ENCODE results near the gene INPP5E. TPM values are rescaled to one million over a fixed set of nuclear protein-coding genes. Genes with fewer than 3 reads are reported as not detected.

Gene INPP5E
- total RNA-seq, 1 experiment from 2014 or later = 11.3 TPM

DNA sequence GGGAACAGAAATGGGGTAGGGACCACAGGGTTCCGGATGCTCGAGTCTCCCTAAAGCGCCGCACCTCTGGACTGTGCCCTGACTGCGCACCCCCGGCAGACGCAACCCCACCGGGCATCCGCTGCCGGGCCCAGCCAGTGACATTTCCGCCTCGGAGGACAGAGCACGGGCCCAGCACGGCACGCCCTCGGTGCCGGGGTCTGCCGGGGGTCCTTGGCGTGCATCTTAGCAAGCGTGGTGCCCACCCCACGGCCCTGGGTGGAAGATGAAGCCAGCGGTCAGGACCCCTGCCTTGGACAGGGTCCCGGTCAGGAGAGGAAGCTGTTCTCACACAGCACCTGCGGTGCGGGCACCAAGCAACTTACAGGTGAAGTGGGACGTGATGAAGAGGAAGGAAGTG lies 7.1 kb downstream of the INPP5E start:
- H3K27ac Mint-ChIP-seq (ENCODE audit: unreplicated experiment) = no peak overlapping the region
- no peak for DNase-seq
- peaks cover 8% of the 10 kb centered on the region for H3K4me1 Mint-ChIP-seq (ENCODE audit: low read depth, unreplicated experiment)
- H3K36me3 Mint-ChIP-seq (ENCODE audit: insufficient read depth, unreplicated experiment) = peaks cover 25% of the 10 kb centered on the region
- H3K27me3 Mint-ChIP-seq (ENCODE audit: unreplicated experiment) = no peaks in the 10 kb centered on the region
- intact Hi-C loops (cut with micrococcal nuclease; ENCODE audit: unreplicated experiment) = no loop called here
- TF ChIP-seq CTCF (IDR thresholded peaks at IDR 0.05; ENCODE audit: unreplicated experiment) = no peak
- CTCF ChIA-PET = no interaction called here
- no peak overlapping the region for H3K4me3 Mint-ChIP-seq (ENCODE audit: low read depth, unreplicated experiment)
- no TSS peak for BruUV-seq (replicated peaks)
- H3K9me3 Mint-ChIP-seq (ENCODE audit: low read depth, unreplicated experiment) = no peaks in the 10 kb centered on the region

GRCh38 chr9:136431782-136432350 lies 7.8 kb downstream of the INPP5E start:
- no peak for TF ChIP-seq CTCF (IDR thresholded peaks at IDR 0.05; ENCODE audit: unreplicated experiment)
- BruUV-seq (replicated peaks) = no TSS peak
- Mint-ChIP-seq H3K9me3 (ENCODE audit: low read depth, unreplicated experiment) (no peaks in the 10 kb centered on the region), H3K4me1 (ENCODE audit: low read depth, unreplicated experiment) (peaks cover 2% of the 10 kb centered on the region), H3K4me3 (ENCODE audit: low read depth, unreplicated experiment) (no peak overlapping the region), H3K27ac (ENCODE audit: unreplicated experiment) (no peak overlapping the region), H3K36me3 (ENCODE audit: insufficient read depth, unreplicated experiment) (peaks cover 26% of the 10 kb centered on the region), H3K27me3 (ENCODE audit: unreplicated experiment) (no peaks in the 10 kb centered on the region)
- CTCF ChIA-PET = no interaction called here
- intact Hi-C loops (cut with micrococcal nuclease; ENCODE audit: unreplicated experiment) = no loop called here
- DNase-seq = no peak

DNA sequence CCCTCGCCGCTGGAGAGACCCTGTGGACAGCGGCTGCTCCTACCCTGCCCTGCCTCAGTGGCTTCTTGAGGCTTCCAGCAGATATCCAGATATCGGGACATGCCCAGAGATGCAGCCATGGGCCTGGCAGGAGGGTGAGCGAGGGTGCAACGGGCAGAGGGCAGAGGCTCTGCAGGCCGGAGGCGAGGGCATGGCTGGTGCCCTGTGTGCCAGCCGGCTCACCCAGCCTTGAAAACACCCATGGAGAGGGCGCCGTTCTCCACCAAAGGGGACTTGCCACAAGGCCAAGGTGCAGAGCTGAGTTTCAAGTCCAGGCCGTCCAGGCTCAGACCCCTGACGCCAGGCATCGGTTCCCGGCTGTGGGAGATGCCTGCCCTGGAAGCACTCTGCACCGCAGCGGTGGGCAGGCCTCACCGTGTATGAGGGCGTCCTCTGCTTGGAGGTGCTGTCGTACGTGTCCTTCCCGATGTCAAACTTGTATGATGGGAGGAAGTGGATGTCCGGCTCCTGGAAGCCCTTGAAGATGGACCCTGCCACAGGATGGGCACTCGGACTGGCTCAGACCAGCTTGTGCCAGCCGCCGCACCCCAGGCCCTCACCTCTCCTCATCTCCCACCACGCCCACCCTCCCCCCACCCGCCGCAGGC lies 8.9 kb downstream of the INPP5E start:
- Mint-ChIP-seq H3K4me3 (ENCODE audit: low read depth, unreplicated experiment) (no peak overlapping the region), H3K36me3 (ENCODE audit: insufficient read depth, unreplicated experiment) (peaks cover 25% of the 10 kb centered on the region), H3K4me1 (ENCODE audit: low read depth, unreplicated experiment) (no peaks in the 10 kb centered on the region), H3K27me3 (ENCODE audit: unreplicated experiment) (no peaks in the 10 kb centered on the region), H3K27ac (ENCODE audit: unreplicated experiment) (no peak overlapping the region), H3K9me3 (ENCODE audit: low read depth, unreplicated experiment) (no peaks in the 10 kb centered on the region)
- TF ChIP-seq CTCF (IDR thresholded peaks at IDR 0.05; ENCODE audit: unreplicated experiment) = no peak
- BruUV-seq (replicated peaks) = no TSS peak
- CTCF ChIA-PET = no interaction called here
- DNase-seq = no peak
- intact Hi-C loops (cut with micrococcal nuclease; ENCODE audit: unreplicated experiment) = no loop called here

DNA sequence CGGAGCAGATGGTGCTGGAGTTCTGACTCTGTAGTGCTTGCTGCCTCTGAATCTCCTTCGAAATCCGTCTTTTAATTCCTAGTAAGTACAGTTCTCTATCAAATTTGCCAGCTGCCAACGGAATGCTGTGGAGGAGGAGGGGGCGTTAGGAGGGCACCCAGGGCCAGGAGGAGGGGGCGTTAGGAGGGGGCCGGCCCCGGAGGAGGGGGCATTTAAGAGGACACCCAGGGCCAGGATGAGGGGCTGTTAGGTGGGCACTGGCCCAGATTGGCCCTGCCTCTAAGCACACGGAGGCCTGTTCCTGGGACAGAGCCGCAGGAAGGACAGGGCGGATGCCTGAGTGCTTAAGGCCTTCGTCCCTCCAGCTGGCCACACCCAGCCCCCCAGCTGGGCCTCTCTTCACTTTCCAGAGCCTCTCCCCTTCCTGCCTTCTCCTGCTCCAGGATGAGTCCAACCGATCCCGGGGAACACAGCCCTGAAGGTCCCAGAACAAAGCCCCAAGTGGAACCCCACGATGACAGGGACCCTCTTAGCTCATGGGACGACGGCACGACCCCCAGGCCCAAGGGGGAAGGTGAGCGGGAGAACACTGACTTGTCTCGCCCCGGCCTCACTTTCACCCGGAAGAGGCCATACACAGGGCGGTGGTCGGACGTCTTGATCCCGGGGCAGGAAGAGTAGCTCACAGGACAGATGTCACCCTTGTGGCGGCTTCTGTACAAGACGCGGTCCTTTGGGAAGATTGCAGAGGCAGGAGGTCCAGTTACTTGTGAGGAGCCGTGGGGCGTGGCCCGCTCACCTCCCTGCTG lies 9.8 kb downstream of the INPP5E start:
- Mint-ChIP-seq H3K27ac (ENCODE audit: unreplicated experiment) (no peak overlapping the region), H3K4me1 (ENCODE audit: low read depth, unreplicated experiment) (no peaks in the 10 kb centered on the region), H3K4me3 (ENCODE audit: low read depth, unreplicated experiment) (no peak overlapping the region), H3K27me3 (ENCODE audit: unreplicated experiment) (no peaks in the 10 kb centered on the region), H3K36me3 (ENCODE audit: insufficient read depth, unreplicated experiment) (peaks cover 29% of the 10 kb centered on the region), H3K9me3 (ENCODE audit: low read depth, unreplicated experiment) (no peaks in the 10 kb centered on the region)
- CTCF ChIA-PET = no interaction called here
- no TSS peak for BruUV-seq (replicated peaks)
- TF ChIP-seq CTCF (IDR thresholded peaks at IDR 0.05; ENCODE audit: unreplicated experiment) = no peak
- intact Hi-C loops (cut with micrococcal nuclease; ENCODE audit: unreplicated experiment) = no loop called here
- no peak for DNase-seq
